Epithelial cell of proximal tubule (primary cell): ENCODE data around the gene ATP8B3. TPM values are rescaled to one million over a fixed set of nuclear protein-coding genes. Genes with fewer than 3 reads are reported as not detected.

Experiments used
- DNase-seq: peaks from one replicate; pipeline ENCODE4 v3.0.0-alpha.2; 2011; ENCODE audit warnings: low read depth
- H3K4me3 ChIP-seq: 2 replicates; pipeline ENCODE4 v1.5.1; 2011; ENCODE audit warnings: low read depth, mild to moderate bottlenecking, low read length
- total RNA-seq: library from RNA; depleted of rRNA; stranded (reverse); fragments of >200 nt; gene quantifications from 2 replicates; pipeline ENCODE4 v1.2.3, GENCODE V29; 2015
- TF ChIP-seq, protein P1 (sequence below): conservative IDR thresholded peaks from 2 replicates; pipeline ENCODE4 v1.5.1; 2012; ENCODE audit warnings: low read depth, mild to moderate bottlenecking, low read length

Gene ATP8B3
- total RNA-seq, 1 donor from 2014 or later = 1.7 TPM

- no peak within 1 kb of the TSS for H3K4me3 ChIP-seq
- no peak for DNase-seq
- TF ChIP-seq, protein P1, sequence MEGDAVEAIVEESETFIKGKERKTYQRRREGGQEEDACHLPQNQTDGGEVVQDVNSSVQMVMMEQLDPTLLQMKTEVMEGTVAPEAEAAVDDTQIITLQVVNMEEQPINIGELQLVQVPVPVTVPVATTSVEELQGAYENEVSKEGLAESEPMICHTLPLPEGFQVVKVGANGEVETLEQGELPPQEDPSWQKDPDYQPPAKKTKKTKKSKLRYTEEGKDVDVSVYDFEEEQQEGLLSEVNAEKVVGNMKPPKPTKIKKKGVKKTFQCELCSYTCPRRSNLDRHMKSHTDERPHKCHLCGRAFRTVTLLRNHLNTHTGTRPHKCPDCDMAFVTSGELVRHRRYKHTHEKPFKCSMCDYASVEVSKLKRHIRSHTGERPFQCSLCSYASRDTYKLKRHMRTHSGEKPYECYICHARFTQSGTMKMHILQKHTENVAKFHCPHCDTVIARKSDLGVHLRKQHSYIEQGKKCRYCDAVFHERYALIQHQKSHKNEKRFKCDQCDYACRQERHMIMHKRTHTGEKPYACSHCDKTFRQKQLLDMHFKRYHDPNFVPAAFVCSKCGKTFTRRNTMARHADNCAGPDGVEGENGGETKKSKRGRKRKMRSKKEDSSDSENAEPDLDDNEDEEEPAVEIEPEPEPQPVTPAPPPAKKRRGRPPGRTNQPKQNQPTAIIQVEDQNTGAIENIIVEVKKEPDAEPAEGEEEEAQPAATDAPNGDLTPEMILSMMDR = no peak
These were observed 59.0 kb downstream of the ATP8B3 start, which contains the start of gene ONECUT3 for GRCh38 chr19:1752757-1753728. Gene ONECUT3, plus strand, starts transcription at chr19:1753506. Its CDS starts 157 bp downstream, at chr19:1753663.

DNA sequence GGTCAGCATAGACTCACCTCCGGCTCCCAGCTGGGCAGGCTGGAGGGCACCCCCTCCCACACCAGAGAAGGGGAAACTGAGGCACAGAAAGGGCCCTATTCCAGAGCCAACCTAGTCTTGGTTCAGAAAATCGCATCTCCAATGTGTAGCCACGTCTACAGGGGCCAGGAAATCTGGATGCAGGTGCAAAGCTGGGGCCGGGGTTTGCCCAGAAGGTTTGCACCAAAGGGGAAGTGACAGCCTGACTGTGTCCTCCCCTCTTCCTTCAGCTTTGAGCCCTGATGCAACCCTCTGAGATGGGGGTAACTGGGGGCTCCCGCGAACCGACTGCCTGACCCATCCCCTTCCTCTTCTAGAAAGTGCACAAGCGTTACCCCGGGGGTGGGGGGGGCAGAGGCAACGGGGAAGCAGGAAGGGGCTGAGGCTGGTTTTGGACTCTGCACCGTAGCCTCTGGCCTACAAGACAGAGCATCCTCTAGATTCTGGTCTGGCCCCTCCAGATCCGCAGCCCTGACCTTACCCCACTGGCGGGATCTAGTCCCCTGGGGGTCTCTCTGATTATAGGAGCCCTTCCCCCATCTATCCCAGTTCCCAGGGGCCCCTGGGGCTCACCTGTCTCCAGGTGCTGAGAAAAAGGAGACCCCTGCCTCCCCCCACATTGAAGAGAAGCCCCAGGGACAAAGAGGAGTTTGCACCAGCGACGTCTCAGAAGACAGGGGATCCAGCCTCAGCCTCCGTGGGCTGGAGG, 59.9 kb downstream of the ATP8B3 start:
- TF ChIP-seq, protein P1 = no peak
- H3K4me3 ChIP-seq = no peak overlapping the region
- no peak for DNase-seq

- TF ChIP-seq, protein P1 = no peak
- no peak for DNase-seq
- H3K4me3 ChIP-seq = no peak overlapping the region
These were observed 60.6 kb downstream of the ATP8B3 start for GRCh38 chr19:1751367-1752008.

DNA sequence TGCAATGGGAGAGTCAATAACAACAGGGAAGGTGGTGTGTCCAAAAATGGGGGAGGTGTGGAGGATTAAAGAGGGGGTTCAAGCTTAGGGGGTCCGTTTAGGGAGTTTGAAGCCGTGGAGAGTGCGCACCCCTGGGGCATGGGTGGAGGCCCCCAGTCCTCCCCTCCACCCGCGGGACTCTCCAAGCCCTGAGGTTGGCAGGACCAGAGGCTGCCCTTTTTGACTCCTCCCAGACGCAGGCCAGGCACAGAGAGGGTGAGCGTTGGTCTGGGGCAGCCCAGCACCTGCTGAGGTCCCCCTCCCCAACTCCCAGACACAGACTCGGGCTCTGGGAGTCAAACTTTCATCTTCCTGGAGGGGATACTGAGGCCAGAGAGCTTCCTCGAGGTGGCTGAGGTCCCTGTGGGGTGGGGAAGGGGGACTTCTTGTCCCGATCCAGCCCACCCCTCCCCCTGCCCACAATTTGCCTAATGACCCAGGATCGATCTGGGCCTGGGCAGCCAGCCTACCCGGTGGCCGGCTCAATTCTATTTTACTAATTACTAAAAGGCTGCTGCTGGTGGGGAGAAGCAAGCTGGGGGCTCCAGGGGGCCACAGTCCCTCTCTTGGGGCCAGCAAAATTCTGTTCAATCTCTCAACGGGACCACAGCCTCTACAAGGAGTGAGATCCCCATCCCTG, 61.6 kb downstream of the ATP8B3 start:
- H3K4me3 ChIP-seq = no peak overlapping the region
- no peak for DNase-seq
- TF ChIP-seq, protein P1 = no peak

GRCh38 chr19:1749373-1750342, 62.4 kb downstream of the ATP8B3 start:
- no peak overlapping the region for H3K4me3 ChIP-seq
- TF ChIP-seq, protein P1 = no peak
- DNase-seq = no peak
